Measurements from ENCODE around the gene CA11. TPM values are rescaled to one million over a fixed set of nuclear protein-coding genes. Genes with fewer than 3 reads are reported as not detected.

Gene CA11
- total and polyA plus RNA-seq, 9 of the 15 experiments (the other 6 are each of a cell fraction or from before 2014, with no cell fraction given): 2.9 to 19.9 (median 8.3) TPM

DNA sequence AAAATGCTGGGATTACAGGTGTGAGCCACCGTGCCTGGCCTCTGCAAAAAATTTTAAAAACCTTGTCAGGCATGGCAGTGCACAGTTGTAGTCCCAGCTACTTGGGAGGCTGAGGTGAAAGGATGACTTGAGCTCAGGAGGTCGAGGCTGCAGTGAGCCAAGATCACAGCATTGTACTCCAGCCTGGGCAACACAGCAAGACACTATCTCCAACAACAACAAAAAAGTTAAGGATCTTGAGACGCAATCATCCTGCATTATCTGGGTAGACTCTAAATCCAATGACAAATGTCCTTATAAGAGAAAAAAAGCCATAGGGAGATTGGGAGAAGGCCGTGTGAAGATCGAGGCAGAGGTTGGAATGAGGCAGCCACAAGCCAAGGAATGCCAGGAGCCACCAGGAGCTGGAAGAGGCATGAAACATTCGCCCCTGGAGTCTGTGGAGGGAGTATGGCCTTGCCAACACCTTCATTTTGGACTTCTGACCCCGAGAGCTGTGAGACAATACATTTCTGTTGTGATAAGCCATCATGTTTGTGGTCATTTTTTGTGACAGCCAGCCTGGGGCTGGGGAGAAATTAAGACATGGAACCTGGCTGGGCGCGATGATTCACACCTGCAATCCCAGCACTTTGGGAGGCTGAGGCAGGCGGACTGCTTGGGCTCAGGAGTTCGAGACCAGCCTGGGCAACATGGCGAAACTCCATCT is 5.1 kb upstream of the CA11 start (continued):
- TF ChIP-seq, protein P1, sequence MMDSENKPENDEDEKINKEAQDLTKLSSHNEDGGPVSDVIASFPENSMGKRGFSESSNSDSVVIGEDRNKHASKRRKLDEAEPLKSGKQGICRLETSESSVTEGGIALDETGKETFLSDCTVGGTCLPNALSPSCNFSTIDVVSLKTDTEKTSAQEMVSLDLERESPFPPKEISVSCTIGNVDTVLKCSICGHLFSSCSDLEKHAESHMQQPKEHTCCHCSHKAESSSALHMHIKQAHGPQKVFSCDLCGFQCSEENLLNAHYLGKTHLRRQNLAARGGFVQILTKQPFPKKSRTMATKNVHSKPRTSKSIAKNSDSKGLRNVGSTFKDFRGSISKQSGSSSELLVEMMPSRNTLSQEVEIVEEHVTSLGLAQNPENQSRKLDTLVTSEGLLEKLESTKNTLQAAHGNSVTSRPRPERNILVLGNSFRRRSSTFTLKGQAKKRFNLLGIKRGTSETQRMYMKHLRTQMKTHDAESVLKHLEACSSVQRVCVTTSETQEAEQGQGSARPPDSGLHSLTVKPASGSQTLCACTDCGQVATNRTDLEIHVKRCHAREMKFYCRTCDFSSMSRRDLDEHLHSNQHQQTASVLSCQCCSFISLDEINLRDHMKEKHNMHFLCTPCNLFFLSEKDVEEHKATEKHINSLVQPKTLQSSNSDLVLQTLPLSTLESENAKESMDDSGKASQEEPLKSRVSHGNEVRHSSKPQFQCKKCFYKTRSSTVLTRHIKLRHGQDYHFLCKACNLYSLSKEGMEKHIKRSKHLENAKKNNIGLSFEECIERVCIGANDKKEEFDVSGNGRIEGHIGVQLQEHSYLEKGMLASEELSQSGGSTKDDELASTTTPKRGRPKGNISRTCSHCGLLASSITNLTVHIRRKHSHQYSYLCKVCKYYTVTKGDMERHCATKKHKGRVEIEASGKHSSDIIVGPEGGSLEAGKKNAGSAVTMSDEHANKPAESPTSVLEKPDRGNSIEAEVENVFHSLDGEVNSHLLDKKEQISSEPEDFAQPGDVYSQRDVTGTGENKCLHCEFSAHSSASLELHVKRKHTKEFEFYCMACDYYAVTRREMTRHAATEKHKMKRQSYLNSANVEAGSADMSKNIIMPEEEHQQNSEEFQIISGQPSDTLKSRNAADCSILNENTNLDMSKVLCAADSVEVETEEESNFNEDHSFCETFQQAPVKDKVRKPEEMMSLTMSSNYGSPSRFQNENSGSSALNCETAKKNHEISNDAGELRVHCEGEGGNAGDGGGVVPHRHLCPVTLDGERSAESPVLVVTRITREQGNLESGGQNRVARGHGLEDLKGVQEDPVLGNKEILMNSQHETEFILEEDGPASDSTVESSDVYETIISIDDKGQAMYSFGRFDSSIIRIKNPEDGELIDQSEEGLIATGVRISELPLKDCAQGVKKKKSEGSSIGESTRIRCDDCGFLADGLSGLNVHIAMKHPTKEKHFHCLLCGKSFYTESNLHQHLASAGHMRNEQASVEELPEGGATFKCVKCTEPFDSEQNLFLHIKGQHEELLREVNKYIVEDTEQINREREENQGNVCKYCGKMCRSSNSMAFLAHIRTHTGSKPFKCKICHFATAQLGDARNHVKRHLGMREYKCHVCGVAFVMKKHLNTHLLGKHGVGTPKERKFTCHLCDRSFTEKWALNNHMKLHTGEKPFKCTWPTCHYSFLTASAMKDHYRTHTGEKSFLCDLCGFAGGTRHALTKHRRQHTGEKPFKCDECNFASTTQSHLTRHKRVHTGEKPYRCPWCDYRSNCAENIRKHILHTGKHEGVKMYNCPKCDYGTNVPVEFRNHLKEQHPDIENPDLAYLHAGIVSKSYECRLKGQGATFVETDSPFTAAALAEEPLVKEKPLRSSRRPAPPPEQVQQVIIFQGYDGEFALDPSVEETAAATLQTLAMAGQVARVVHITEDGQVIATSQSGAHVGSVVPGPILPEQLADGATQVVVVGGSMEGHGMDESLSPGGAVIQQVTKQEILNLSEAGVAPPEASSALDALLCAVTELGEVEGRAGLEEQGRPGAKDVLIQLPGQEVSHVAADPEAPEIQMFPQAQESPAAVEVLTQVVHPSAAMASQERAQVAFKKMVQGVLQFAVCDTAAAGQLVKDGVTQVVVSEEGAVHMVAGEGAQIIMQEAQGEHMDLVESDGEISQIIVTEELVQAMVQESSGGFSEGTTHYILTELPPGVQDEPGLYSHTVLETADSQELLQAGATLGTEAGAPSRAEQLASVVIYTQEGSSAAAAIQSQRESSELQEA (IDR thresholded peaks at IDR 0.05; ENCODE audit: low read depth): no peak
- TF ChIP-seq EWSR1 (IDR thresholded peaks at IDR 0.05; ENCODE audit: borderline replicate concordance, low read depth, partially characterized antibody) (no peak), ZNF121 (CRISPR knock-in tag; conservative IDR thresholded peaks at IDR 0.05) (peak; percentile 94), CHD1 (IDR thresholded peaks at IDR 0.05; ENCODE audit: low read length) (no peak), SMAD1 (IDR thresholded peaks at IDR 0.05; ENCODE audit: low read depth, low read length, partially characterized antibody) (no peak), ADNP (tag; IDR thresholded peaks at IDR 0.05) (no peak; the same call in 1 of the 2 replicates), CREM (IDR thresholded peaks at IDR 0.05; ENCODE audit: low read depth) (peak; percentile 31; the same call in 1 of the 2 replicates), MCM2 (IDR thresholded peaks at IDR 0.05; ENCODE audit: low read depth) (no peak), KDM1A (IDR thresholded peaks at IDR 0.05) (0 out of 4 replicates have a peak, but pooled peaks of 1 of the 2 experiments have one; percentile 43)

Measured in K562 (cell line).